IMR-90 (cell line): ENCODE results near the gene TAF6L.

Source experiments
- BHLHE40 ChIP-seq: fragments of 150-350 bp; IDR thresholded peaks from 2 replicates; pipeline ENCODE4 v1.6.1; 2016; ENCODE audit warnings: mild to moderate bottlenecking, low read depth, low read length
- CEBPB ChIP-seq: IDR thresholded peaks from 2 replicates; pipeline ENCODE4 v1.6.1; 2012; ENCODE audit warnings: low read depth, low read length, improper control_type of control experiment
- CHD1 ChIP-seq: IDR thresholded peaks from 2 replicates; pipeline ENCODE4 v1.6.1; 2012; ENCODE audit warnings: low read depth, low read length, improper control_type of control experiment
- CTCF ChIP-seq: conservative IDR thresholded peaks from 2 replicates; pipeline ENCODE4 v1.5.1; 2012; ENCODE audit warnings: mild to moderate bottlenecking, low read depth, low read length, improper control_type of control experiment
- ELK1 ChIP-seq: fragments of 150-350 bp; IDR thresholded peaks from 2 replicates; pipeline ENCODE4 v1.6.1; 2016; ENCODE audit warnings: low read depth, mild to moderate bottlenecking, low read length, moderate library complexity, borderline replicate concordance
- FOS ChIP-seq: fragments of 150-350 bp; IDR thresholded peaks from 2 replicates; pipeline ENCODE4 v1.6.1; 2016; ENCODE audit warnings: low read depth, low read length
- MXI1 ChIP-seq: IDR thresholded peaks from 2 replicates; pipeline ENCODE4 v1.6.1; 2012; ENCODE audit warnings: low read depth, mild to moderate bottlenecking, low read length, moderate library complexity, borderline replicate concordance
- POLR2A ChIP-seq: IDR thresholded peaks from 2 replicates; pipeline ENCODE4 v1.6.1; 2012; ENCODE audit warnings: mild to moderate bottlenecking, low read depth, low read length
- RCOR1 ChIP-seq: IDR thresholded peaks from 2 replicates; pipeline ENCODE4 v1.6.1; 2012; ENCODE audit warnings: mild to moderate bottlenecking, low read length, improper control_type of control experiment; ENCODE audit not compliant: insufficient replicate concordance
- SMC3 ChIP-seq: fragments of 150-350 bp; IDR thresholded peaks from 2 replicates; pipeline ENCODE4 v1.6.1; 2016; ENCODE audit warnings: low read depth, mild to moderate bottlenecking, antibody characterized with exemption, low read length, moderate library complexity

- no peak for TF ChIP-seq POLR2A
- no peak for TF ChIP-seq SMC3
- TF ChIP-seq CTCF: no peak
- no peak for TF ChIP-seq BHLHE40
- TF ChIP-seq CHD1: no peak
- no peak for TF ChIP-seq MXI1
- TF ChIP-seq RCOR1: no peak
- no peak for TF ChIP-seq CEBPB
- no peak for TF ChIP-seq ELK1
- no peak for TF ChIP-seq FOS
Observed at GRCh38 chr11:62774407-62774806, 3.2 kb downstream of the TAF6L start.
